AG09309 (cell line): ENCODE measurements around the gene AIF1L.

ENCODE experiments used
- DNase-seq: peaks from one replicate; pipeline ENCODE4 v3.0.0-alpha.2; 2010; ENCODE audit warnings: low read depth
- H3K4me3 ChIP-seq: 2 replicates; pipeline ENCODE4 v1.5.1; 2011; ENCODE audit warnings: mild to moderate bottlenecking, low read depth, low read length, moderate library complexity; ENCODE audit not compliant: control insufficient read depth
- TF ChIP-seq, protein P1 (sequence below): IDR thresholded peaks from 2 replicates; pipeline ENCODE4 v1.5.1; 2011; ENCODE audit warnings: mild to moderate bottlenecking, low read depth, low read length, inconsistent platforms; ENCODE audit not compliant: insufficient read depth, control insufficient read depth; ENCODE audit errors: missing control alignments

The AIF1L gene

GRCh38 chr9:131067625-131068024 is 28.7 kb upstream of the AIF1L start:
- no peak overlapping the region for H3K4me3 ChIP-seq
- no peak for DNase-seq
- TF ChIP-seq, protein P1, sequence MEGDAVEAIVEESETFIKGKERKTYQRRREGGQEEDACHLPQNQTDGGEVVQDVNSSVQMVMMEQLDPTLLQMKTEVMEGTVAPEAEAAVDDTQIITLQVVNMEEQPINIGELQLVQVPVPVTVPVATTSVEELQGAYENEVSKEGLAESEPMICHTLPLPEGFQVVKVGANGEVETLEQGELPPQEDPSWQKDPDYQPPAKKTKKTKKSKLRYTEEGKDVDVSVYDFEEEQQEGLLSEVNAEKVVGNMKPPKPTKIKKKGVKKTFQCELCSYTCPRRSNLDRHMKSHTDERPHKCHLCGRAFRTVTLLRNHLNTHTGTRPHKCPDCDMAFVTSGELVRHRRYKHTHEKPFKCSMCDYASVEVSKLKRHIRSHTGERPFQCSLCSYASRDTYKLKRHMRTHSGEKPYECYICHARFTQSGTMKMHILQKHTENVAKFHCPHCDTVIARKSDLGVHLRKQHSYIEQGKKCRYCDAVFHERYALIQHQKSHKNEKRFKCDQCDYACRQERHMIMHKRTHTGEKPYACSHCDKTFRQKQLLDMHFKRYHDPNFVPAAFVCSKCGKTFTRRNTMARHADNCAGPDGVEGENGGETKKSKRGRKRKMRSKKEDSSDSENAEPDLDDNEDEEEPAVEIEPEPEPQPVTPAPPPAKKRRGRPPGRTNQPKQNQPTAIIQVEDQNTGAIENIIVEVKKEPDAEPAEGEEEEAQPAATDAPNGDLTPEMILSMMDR: no peak

- TF ChIP-seq, protein P1: no peak
- H3K4me3 ChIP-seq: no peak overlapping the region
- no peak for DNase-seq
These were observed 28.1 kb upstream of the AIF1L start for GRCh38 chr9:131068076-131068816.

- no peak for DNase-seq
- TF ChIP-seq, protein P1: no peak
These were observed 26.6 kb upstream of the AIF1L start for GRCh38 chr9:131069699-131070098.

GRCh38 chr9:131072107-131072870 is 24.0 kb upstream of the AIF1L start:
- DNase-seq: no peak
- no peak overlapping the region for H3K4me3 ChIP-seq
- TF ChIP-seq, protein P1: no peak

More at GRCh38 chr9:131069699-131070098, 26.6 kb upstream of the AIF1L start:
- no peak overlapping the region for H3K4me3 ChIP-seq

- no peak overlapping the region for H3K4me3 ChIP-seq
- DNase-seq: no peak
- TF ChIP-seq, protein P1: no peak
These were observed 23.5 kb upstream of the AIF1L start for GRCh38 chr9:131072871-131073237.

GRCh38 chr9:131076347-131077195 is 19.8 kb upstream of the AIF1L start:
- TF ChIP-seq, protein P1: no peak
- no peak for DNase-seq
- H3K4me3 ChIP-seq: no peak overlapping the region
